ENCODE results near the gene NPM3.
A peak's percentile ranks its signal among the peaks of the same experiment; 100 is the strongest.

Gene NPM3

GRCh38 chr10:101782811-101783735, at the start of gene NPM3:
TSS of gene NPM3 (minus strand) at chr10:101783446. CDS start at chr10:101783390, 56 bp downstream.
- peak; percentile 59 to 90 (median 79) for DNase-seq
- intact Hi-C loops (cut with DNase I), result loop anchor here (5.0 kb wide), 1 partner anchor 181 kb away; no protein-coding TSS in a partner anchor

GRCh38 chr10:101832325-101832771, 49.1 kb upstream of the NPM3 start:
- intact Hi-C loops (cut with DNase I), result no loop called here
- peak in 5 of 42 donors; percentile 7 to 38 (median 13) for DNase-seq

GRCh38 chr10:101831169-101831811, 48.0 kb upstream of the NPM3 start:
- peak in 3 of 42 donors; percentile 2 to 13 (median 6) for DNase-seq
- intact Hi-C loops (cut with DNase I), result no loop called here

GRCh38 chr10:101830322-101831168, 47.3 kb upstream of the NPM3 start:
- intact Hi-C loops (cut with DNase I), result no loop called here
- DNase-seq, result peak; percentile 39 to 84 (median 72)

GRCh38 chr10:101829561-101830315, 46.5 kb upstream of the NPM3 start:
- DNase-seq, result peak in 6 of 42 donors; percentile 16 to 40 (median 28)
- intact Hi-C loops (cut with DNase I), result no loop called here

- DNase-seq, result peak in 5 of 42 donors; percentile 8 to 41 (median 13)
- intact Hi-C loops (cut with DNase I), result no loop called here
Measured at GRCh38 chr10:101828766-101829551, 45.7 kb upstream of the NPM3 start.

- DNase-seq, result peak in 5 of 42 donors; percentile 5 to 31 (median 6)
- intact Hi-C loops (cut with DNase I), result no loop called here
Measured at GRCh38 chr10:101827919-101828600, 44.8 kb upstream of the NPM3 start.

- DNase-seq, result peak in 4 of 42 donors; percentile 2 to 14 (median 5)
- intact Hi-C loops (cut with DNase I), result no loop called here
Measured at GRCh38 chr10:101826852-101827434, 43.7 kb upstream of the NPM3 start.

GRCh38 chr10:101824736-101825135, 41.5 kb upstream of the NPM3 start:
- intact Hi-C loops (cut with DNase I), result no loop called here

GRCh38 chr10:101818872-101819633, 35.8 kb upstream of the NPM3 start:
- intact Hi-C loops (cut with DNase I), result no loop called here
- peak in 28 of 42 donors; percentile 36 to 76 (median 50) for DNase-seq

More at GRCh38 chr10:101824736-101825135, 41.5 kb upstream of the NPM3 start:
- peak in 1 of 42 donors; percentile 1 for DNase-seq

GRCh38 chr10:101818119-101818871, 35.0 kb upstream of the NPM3 start, which contains the start of gene OGA:
TSS of gene OGA (minus strand) at chr10:101818444. CDS start at chr10:101818022, 422 bp downstream.
- DNase-seq, result peak; percentile 93 to 99 (median 97)
- intact Hi-C loops (cut with DNase I), result no loop called here

GRCh38 chr10:101817337-101818118, 34.3 kb upstream of the NPM3 start:
- intact Hi-C loops (cut with DNase I), result no loop called here
- DNase-seq, result peak in 34 of 42 donors; percentile 23 to 77 (median 60)

GRCh38 chr10:101816913-101817336, 33.7 kb upstream of the NPM3 start:
- DNase-seq, result no peak
- intact Hi-C loops (cut with DNase I), result no loop called here

GRCh38 chr10:101816376-101816775, 33.1 kb upstream of the NPM3 start:
- intact Hi-C loops (cut with DNase I), result no loop called here
- DNase-seq, result no peak

Data from head of caudate nucleus (tissue), 42 donors.